ENCODE data around the gene ZBTB16. TPM values are rescaled to one million over a fixed set of nuclear protein-coding genes. Genes with fewer than 3 reads are reported as not detected.

Gene ZBTB16
- polyA plus RNA-seq, 1 donor (not counting 4 experiments of a cell fraction or from before 2014, with no cell fraction given) = 0.18 TPM

DNA sequence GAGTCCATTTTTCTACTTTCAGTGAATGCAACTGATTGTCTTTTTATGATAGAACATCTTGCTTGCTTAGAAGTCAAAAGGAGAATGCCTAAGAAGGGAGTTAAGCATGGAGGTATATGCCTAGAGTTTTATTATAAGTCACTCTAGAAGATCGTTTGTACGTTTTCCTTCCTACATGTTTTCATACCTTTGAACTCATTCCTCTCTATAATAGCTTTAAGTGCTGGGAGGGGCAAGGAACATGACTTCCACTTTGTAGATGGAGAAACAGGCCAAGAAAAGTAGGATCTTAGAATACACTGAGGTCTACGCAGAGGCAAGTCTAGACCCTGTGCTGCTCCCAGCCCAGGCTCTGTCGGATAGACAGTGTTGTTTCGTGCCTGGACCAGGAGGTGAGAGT is 114.3 kb downstream of the ZBTB16 start:
- no peaks in the 10 kb centered on the region for H3K4me1 ChIP-seq (ENCODE audit: control insufficient read depth, extremely low read depth, insufficient read depth, low read length)
- dilution Hi-C loops (cut with MboI; ENCODE audit: extremely low pct_ligation_motif_present, low sequenced_read_pairs) = no loop called here
- H3K27me3 ChIP-seq (ENCODE audit: control insufficient read depth, extremely low read depth, insufficient read depth, low read length) = peaks cover 93% of the 10 kb centered on the region

DNA sequence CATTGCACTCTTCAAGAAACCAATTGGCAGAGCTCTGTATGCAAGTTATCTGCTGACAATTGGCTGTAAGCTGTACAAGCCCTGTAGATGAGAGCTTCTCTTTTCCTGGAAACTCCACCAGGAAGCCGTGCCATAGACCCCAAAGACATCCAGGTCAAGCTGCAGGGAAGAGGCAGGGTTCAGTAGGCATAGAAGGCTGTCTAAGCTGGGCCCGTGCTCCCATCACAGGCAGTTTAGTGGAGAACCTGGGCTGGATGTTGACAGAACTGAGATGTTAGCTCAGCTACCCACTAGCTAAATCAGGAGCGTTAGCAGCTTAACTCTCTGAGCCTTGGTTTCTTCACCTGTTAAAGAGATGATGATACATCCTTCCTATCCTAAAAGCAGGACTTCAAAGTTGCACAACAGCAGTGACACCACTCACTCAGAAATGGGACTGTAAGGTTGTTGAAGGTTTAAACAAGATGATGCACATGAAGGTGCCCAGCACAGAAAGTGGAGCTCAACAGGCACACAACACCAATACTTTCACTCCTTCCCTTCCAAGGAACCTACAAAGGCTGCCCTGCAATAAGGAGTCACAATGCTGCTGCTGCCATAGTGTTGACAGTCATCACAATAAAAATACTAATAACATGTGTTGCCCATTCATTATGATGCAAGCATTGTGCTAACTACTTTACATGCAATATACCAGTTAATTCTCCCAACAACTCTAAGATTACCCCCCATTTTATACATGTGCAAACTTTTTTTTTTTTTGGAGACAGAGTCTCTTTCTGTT is 115.4 kb downstream of the ZBTB16 start:
- Histone ChIP-seq H3K4me3 (ENCODE audit: control insufficient read depth in 2 of 3, extremely low read depth in 1 of 3, insufficient read depth in 2 of 3, low read depth in 1 of 3, low read length in 3 of 3) (no peak overlapping the region), H3K4me2 (ENCODE audit: control insufficient read depth, extremely low read depth, insufficient read depth, low read depth, low read length) (no peak overlapping the region), H2AFZ (ENCODE audit: control insufficient read depth, low read length) (no peak overlapping the region), H3K4me1 (ENCODE audit: control insufficient read depth, extremely low read depth, insufficient read depth, low read length) (no peaks in the 10 kb centered on the region), H3K9me3 (ENCODE audit: control insufficient read depth, low read depth, low read length) (no peaks in the 10 kb centered on the region), H3K9me1 (ENCODE audit: control insufficient read depth, extremely low read depth, insufficient read depth, low read length) (no peaks in the 10 kb centered on the region), H3K36me3 (ENCODE audit: control insufficient read depth in 2 of 2, extremely low read depth in 1 of 2, insufficient read depth in 2 of 2, low read length in 2 of 2) (no peaks in the 10 kb centered on the region), H3K9ac (ENCODE audit: control insufficient read depth, extremely low read depth, insufficient read depth, low read length) (no peak overlapping the region), H3K27ac (ENCODE audit: control insufficient read depth, insufficient read depth, low read length) (no peak overlapping the region), H3K27me3 (ENCODE audit: control insufficient read depth, extremely low read depth, insufficient read depth, low read length) (peaks cover 93% of the 10 kb centered on the region), H4K20me1 (ENCODE audit: control insufficient read depth, extremely low read depth, insufficient read depth, low read length) (peaks cover 3% of the 10 kb centered on the region), H3K79me2 (ENCODE audit: control insufficient read depth, insufficient read depth, low read length) (no peaks in the 10 kb centered on the region)
- DNase-seq (ENCODE audit: low read depth, low spot score) = no peak
- dilution Hi-C loops (cut with MboI; ENCODE audit: extremely low pct_ligation_motif_present, low sequenced_read_pairs) = no loop called here
- no peak for TF ChIP-seq EZH2 (IDR thresholded peaks at IDR 0.05; ENCODE audit: low read length)
- TF ChIP-seq, protein P1, sequence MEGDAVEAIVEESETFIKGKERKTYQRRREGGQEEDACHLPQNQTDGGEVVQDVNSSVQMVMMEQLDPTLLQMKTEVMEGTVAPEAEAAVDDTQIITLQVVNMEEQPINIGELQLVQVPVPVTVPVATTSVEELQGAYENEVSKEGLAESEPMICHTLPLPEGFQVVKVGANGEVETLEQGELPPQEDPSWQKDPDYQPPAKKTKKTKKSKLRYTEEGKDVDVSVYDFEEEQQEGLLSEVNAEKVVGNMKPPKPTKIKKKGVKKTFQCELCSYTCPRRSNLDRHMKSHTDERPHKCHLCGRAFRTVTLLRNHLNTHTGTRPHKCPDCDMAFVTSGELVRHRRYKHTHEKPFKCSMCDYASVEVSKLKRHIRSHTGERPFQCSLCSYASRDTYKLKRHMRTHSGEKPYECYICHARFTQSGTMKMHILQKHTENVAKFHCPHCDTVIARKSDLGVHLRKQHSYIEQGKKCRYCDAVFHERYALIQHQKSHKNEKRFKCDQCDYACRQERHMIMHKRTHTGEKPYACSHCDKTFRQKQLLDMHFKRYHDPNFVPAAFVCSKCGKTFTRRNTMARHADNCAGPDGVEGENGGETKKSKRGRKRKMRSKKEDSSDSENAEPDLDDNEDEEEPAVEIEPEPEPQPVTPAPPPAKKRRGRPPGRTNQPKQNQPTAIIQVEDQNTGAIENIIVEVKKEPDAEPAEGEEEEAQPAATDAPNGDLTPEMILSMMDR (optimal IDR thresholded peaks at IDR 0.05 in 1 of 3, IDR thresholded peaks at IDR 0.05 in 1 of 3, conservative IDR thresholded peaks at IDR 0.05 in 1 of 3; ENCODE audit: extremely low read depth in 1 of 3, insufficient read depth in 2 of 3, low read length in 3 of 3) = no peak
- no peak for FAIRE-seq

More for the DNA sequence above, 114.3 kb downstream of the ZBTB16 start:
- DNase-seq (ENCODE audit: low read depth, low spot score) (no peak), FAIRE-seq (no peak)
- H3K9me1 ChIP-seq (ENCODE audit: control insufficient read depth, extremely low read depth, insufficient read depth, low read length) = no peaks in the 10 kb centered on the region
- peaks cover 3% of the 10 kb centered on the region for H4K20me1 ChIP-seq (ENCODE audit: control insufficient read depth, extremely low read depth, insufficient read depth, low read length)
- H3K9me3 ChIP-seq (ENCODE audit: control insufficient read depth, low read depth, low read length) = no peaks in the 10 kb centered on the region
- H2AFZ ChIP-seq (ENCODE audit: control insufficient read depth, low read length) = no peak overlapping the region
- H3K4me2 ChIP-seq (ENCODE audit: control insufficient read depth, extremely low read depth, insufficient read depth, low read depth, low read length) = no peak overlapping the region
- H3K36me3 ChIP-seq (ENCODE audit: control insufficient read depth in 2 of 2, extremely low read depth in 1 of 2, insufficient read depth in 2 of 2, low read length in 2 of 2) = no peaks in the 10 kb centered on the region
- TF ChIP-seq EZH2 (IDR thresholded peaks at IDR 0.05; ENCODE audit: low read length) = no peak
- TF ChIP-seq, protein P1 (optimal IDR thresholded peaks at IDR 0.05 in 1 of 3, IDR thresholded peaks at IDR 0.05 in 1 of 3, conservative IDR thresholded peaks at IDR 0.05 in 1 of 3; ENCODE audit: extremely low read depth in 1 of 3, insufficient read depth in 2 of 3, low read length in 3 of 3) = no peak
- H3K27ac ChIP-seq (ENCODE audit: control insufficient read depth, insufficient read depth, low read length) = no peak overlapping the region
- no peaks in the 10 kb centered on the region for H3K79me2 ChIP-seq (ENCODE audit: control insufficient read depth, insufficient read depth, low read length)
- no peak overlapping the region for H3K4me3 ChIP-seq (ENCODE audit: control insufficient read depth in 2 of 3, extremely low read depth in 1 of 3, insufficient read depth in 2 of 3, low read depth in 1 of 3, low read length in 3 of 3)
- no peak overlapping the region for H3K9ac ChIP-seq (ENCODE audit: control insufficient read depth, extremely low read depth, insufficient read depth, low read length)
